ENCODE data around the gene NFIX.

GRCh38 chr19:13017306-13018034 lies 22.2 kb downstream of the NFIX start:
- TF ChIP-seq CTCF (IDR thresholded peaks at IDR 0.05) (no peak), POLR2A (IDR thresholded peaks at IDR 0.05) (no peak)
